ENCODE data around the gene WDR72. TPM values are rescaled to one million over a fixed set of nuclear protein-coding genes. Genes with fewer than 3 reads are reported as not detected.

Gene WDR72
- polyA plus RNA-seq, 1 donor (not counting 4 experiments of a cell fraction or from before 2014, with no cell fraction given), result 0.03 TPM

GRCh38 chr15:53739651-53740050 lies 19.8 kb downstream of the WDR72 start:
- H3K9ac ChIP-seq (ENCODE audit: control insufficient read depth, extremely low read depth, insufficient read depth, low read length), result no peak overlapping the region
- TF ChIP-seq EZH2 (IDR thresholded peaks at IDR 0.05; ENCODE audit: low read length), result no peak
- no peak for TF ChIP-seq CTCF (optimal IDR thresholded peaks at IDR 0.05 in 1 of 3, IDR thresholded peaks at IDR 0.05 in 1 of 3, conservative IDR thresholded peaks at IDR 0.05 in 1 of 3; ENCODE audit: extremely low read depth in 1 of 3, insufficient read depth in 2 of 3, low read length in 3 of 3)
- H3K4me3 ChIP-seq (ENCODE audit: control insufficient read depth in 2 of 3, extremely low read depth in 1 of 3, insufficient read depth in 2 of 3, low read depth in 1 of 3, low read length in 3 of 3), result no peak overlapping the region
- no peak for DNase-seq (ENCODE audit: low read depth, low spot score)
- H3K4me1 ChIP-seq (ENCODE audit: control insufficient read depth, extremely low read depth, insufficient read depth, low read length), result no peaks in the 10 kb centered on the region
- no peaks in the 10 kb centered on the region for H3K9me3 ChIP-seq (ENCODE audit: control insufficient read depth, low read depth, low read length)
- no peaks in the 10 kb centered on the region for H3K27me3 ChIP-seq (ENCODE audit: control insufficient read depth, extremely low read depth, insufficient read depth, low read length)
- H3K9me1 ChIP-seq (ENCODE audit: control insufficient read depth, extremely low read depth, insufficient read depth, low read length), result no peaks in the 10 kb centered on the region
- no peaks in the 10 kb centered on the region for H3K36me3 ChIP-seq (ENCODE audit: control insufficient read depth in 2 of 2, extremely low read depth in 1 of 2, insufficient read depth in 2 of 2, low read length in 2 of 2)
- no peak overlapping the region for H2AFZ ChIP-seq (ENCODE audit: control insufficient read depth, low read length)
- H3K4me2 ChIP-seq (ENCODE audit: control insufficient read depth, extremely low read depth, insufficient read depth, low read depth, low read length), result no peak overlapping the region
- H3K79me2 ChIP-seq (ENCODE audit: control insufficient read depth, insufficient read depth, low read length), result no peaks in the 10 kb centered on the region
- H4K20me1 ChIP-seq (ENCODE audit: control insufficient read depth, extremely low read depth, insufficient read depth, low read length), result no peaks in the 10 kb centered on the region
- FAIRE-seq, result no peak
- dilution Hi-C loops (cut with MboI; ENCODE audit: extremely low pct_ligation_motif_present, low sequenced_read_pairs), result no loop called here
- H3K27ac ChIP-seq (ENCODE audit: control insufficient read depth, insufficient read depth, low read length), result no peak overlapping the region

GRCh38 chr15:53739187-53739586 lies 20.3 kb downstream of the WDR72 start:
- no peaks in the 10 kb centered on the region for H3K9me1 ChIP-seq (ENCODE audit: control insufficient read depth, extremely low read depth, insufficient read depth, low read length)
- H2AFZ ChIP-seq (ENCODE audit: control insufficient read depth, low read length), result no peak overlapping the region
- dilution Hi-C loops (cut with MboI; ENCODE audit: extremely low pct_ligation_motif_present, low sequenced_read_pairs), result no loop called here
- no peaks in the 10 kb centered on the region for H3K27me3 ChIP-seq (ENCODE audit: control insufficient read depth, extremely low read depth, insufficient read depth, low read length)
- H3K9me3 ChIP-seq (ENCODE audit: control insufficient read depth, low read depth, low read length), result no peaks in the 10 kb centered on the region
- DNase-seq (ENCODE audit: low read depth, low spot score), result no peak
- H4K20me1 ChIP-seq (ENCODE audit: control insufficient read depth, extremely low read depth, insufficient read depth, low read length), result no peaks in the 10 kb centered on the region
- TF ChIP-seq EZH2 (IDR thresholded peaks at IDR 0.05; ENCODE audit: low read length), result no peak
- H3K4me3 ChIP-seq (ENCODE audit: control insufficient read depth in 2 of 3, extremely low read depth in 1 of 3, insufficient read depth in 2 of 3, low read depth in 1 of 3, low read length in 3 of 3), result no peak overlapping the region
- H3K4me1 ChIP-seq (ENCODE audit: control insufficient read depth, extremely low read depth, insufficient read depth, low read length), result no peaks in the 10 kb centered on the region
- no peaks in the 10 kb centered on the region for H3K36me3 ChIP-seq (ENCODE audit: control insufficient read depth in 2 of 2, extremely low read depth in 1 of 2, insufficient read depth in 2 of 2, low read length in 2 of 2)
- H3K79me2 ChIP-seq (ENCODE audit: control insufficient read depth, insufficient read depth, low read length), result no peaks in the 10 kb centered on the region
- H3K9ac ChIP-seq (ENCODE audit: control insufficient read depth, extremely low read depth, insufficient read depth, low read length), result no peak overlapping the region
- no peak overlapping the region for H3K27ac ChIP-seq (ENCODE audit: control insufficient read depth, insufficient read depth, low read length)
- no peak for FAIRE-seq
- no peak overlapping the region for H3K4me2 ChIP-seq (ENCODE audit: control insufficient read depth, extremely low read depth, insufficient read depth, low read depth, low read length)
